ENCODE data around the gene SUGCT. TPM values are rescaled to one million over a fixed set of nuclear protein-coding genes. Genes with fewer than 3 reads are reported as not detected.
"Not testable (repeated sequence)": the region's sequence is repeated elsewhere in the genome, so short reads cannot be mapped to it uniquely, and the experiment has no call there.

SUGCT gene
- total RNA-seq, 1 donor from 2014 or later: 8.5 TPM

DNA sequence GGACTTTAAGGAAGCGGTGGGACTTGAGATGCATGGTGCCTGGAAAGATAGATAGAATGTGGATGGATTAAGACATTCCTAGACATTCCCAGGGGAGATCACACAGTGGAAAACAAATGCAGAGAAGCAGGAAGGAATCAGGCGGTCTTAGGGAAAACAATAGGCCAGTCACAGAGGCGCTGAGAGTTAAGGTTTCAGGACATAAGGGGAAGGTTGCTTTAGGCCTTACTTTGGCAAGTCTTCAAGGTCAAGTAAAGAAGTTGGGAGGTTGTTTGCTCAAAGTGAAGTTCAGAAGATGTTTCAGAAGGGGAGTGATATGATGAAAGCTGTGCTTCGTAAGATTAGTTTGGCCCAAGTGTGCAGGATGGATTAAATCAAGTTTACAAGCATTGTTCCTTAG is 109.4 kb downstream of the SUGCT start:
- no peak for DNase-seq (ENCODE audit: low read depth)

DNA sequence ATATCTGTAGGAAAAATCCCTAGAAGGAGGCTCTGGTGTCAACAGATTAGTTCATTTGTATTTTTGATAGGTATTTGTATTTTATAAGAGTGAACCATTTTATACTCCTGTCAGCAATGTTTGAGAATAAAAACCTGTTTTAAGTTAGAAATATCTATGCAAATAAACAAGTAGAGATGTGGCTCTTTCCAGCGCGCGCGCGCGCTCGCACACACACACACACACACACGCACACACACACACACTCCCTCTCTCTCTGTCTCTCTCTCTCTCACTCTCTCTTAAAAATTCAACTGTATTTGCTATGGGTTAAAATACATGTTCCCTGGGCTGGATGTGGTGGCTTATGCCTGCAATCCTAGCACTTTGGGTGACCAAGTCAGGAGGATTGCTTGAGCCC is 113.9 kb downstream of the SUGCT start:
- no peak for DNase-seq (ENCODE audit: low read depth)

DNA sequence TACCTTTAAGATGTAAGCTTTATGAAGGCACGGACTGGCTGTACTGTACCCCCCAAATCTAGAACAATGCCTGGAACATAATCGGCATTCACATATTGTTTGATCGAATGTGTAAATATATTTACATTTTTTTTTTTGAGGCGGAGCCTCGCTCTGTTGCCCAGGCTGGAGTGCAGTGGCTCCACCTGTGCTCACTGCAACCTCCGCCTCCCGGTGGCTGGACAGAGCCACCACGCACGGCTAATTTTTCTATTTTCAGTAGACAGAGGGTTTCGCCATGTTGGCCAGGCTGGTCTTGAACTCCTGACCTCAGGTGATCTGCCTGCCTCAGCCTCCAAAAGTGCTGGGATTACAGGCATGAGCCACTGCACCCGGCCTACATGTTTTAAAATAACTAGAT is 118.6 kb downstream of the SUGCT start:
- DNase-seq (ENCODE audit: low read depth): not testable (repeated sequence)

DNA sequence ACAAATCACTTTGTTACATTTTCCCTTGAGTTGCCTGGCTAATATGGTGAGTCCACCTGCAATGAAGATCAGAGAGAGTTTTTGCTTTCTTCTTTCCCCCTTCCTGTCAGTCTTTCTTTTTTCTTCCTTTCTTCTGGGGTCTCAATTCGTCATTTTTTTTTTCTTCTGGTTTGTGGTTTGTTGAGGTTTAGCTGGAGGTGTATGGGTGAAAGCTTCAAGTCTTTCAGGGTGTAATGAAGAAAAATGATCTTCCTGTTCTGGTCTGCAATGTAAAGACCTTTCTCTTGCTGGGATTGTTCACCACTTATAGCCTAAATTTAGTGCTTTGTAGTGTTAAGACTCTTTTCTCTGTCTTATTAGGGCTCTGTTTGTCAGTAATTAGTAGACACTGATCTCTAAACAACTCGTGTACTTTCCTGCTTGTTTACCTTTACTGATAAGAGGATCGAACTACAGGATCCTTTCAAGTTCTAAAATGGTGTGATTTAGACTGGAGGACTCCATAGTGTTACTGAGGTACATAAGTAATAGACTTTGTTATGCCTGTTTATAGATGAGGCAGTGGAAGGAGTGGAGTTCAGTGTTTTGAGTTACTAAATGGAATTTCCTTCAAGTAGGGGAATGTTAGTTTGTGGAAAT is 129.1 kb downstream of the SUGCT start:
- DNase-seq (ENCODE audit: low read depth): no peak

DNA sequence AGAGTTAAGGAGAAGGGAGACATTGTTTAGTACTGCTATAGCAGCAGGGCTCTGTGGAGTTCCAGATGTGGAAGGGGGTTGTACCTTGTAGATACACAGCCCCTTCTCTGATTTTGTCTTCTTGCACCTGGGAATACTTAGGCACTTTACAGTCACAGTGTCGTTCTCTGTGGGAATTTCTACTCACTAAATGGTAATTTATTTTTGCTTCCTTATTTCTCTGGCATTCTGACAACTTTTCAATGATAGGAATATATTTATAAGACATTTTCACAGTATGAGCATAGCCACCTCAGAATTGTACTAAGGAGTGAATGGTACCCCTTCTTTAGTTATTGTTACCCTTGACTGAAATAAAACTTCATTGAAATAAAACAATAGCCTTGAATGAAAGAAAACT is 132.8 kb downstream of the SUGCT start:
- DNase-seq (ENCODE audit: low read depth): no peak

DNA sequence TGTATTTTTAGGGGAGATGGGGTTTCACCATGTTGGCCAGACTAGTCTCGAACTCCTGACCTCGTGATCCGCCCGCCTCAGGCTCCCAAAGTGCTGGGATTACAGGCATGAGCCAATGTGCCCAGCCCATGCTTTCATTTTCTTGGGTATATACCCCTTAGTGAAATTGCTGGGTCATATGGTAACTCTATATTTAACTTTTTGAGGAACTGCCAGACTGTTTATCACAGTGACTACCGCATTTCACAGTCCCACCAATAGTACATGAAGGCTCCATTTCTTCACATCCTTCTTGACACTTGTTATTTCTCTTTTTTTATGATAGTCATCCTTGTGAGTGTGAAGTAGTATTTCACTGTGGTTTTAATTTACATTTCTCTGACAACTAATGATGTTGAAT is 134.0 kb downstream of the SUGCT start:
- not testable (repeated sequence) for DNase-seq (ENCODE audit: low read depth)

DNA sequence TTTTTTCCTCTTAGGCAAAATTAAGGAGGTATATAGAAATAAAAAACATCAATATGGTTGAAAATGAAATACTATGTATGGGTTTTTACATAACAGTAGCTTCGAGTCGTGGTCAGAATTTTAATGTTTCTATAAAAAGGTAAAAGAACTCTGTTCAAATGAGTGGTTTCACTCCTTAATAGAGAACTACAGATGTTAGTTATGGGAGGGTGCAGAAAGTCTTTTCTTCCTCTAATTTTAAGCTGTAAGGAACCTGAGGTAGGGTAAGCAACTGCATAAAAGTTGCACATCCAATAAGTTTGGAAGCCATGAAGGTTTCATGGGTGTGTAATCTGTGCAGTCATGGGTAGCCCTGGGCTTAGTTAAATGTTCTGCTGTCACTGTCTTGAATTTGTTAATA is 141.3 kb downstream of the SUGCT start:
- no peak for DNase-seq (ENCODE audit: low read depth)

DNA sequence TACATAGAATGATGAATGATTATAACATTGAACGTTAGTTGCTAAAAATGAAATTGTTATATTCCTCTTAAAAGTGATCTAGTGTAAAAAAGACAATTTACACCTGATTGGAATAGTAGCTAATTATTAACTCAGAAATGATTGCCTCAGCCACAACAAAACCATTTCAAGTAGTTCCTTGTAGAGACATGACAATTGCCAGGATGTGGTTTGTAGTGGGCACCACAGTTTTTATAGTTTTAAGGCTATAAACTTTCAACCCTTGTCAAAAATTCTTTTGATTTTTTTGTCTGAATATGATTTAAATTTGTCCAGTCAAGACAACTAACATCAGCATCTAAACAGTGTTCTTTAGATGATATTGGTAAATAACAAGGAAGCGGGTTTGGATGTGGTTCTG is 145.2 kb downstream of the SUGCT start:
- no peak for DNase-seq (ENCODE audit: low read depth)

DNA sequence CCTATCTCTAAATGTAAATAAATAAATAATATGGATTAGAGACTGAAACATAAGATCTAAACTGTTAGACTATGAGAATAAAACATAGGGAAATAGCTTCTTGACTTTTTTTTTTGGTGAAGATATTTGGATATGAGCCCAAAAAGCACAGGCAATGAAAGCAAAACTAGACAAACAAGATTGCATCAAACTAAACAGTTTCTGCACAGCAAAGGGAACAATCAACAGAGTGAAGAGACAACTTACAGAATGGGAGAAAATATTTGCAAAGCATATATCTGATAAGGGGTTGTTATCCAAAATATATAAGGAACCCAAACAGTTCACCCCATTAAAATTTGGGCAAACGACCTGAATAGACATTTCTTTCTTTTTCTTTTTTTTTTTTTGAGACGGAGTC is 148.1 kb downstream of the SUGCT start:
- no peak for DNase-seq (ENCODE audit: low read depth)

DNA sequence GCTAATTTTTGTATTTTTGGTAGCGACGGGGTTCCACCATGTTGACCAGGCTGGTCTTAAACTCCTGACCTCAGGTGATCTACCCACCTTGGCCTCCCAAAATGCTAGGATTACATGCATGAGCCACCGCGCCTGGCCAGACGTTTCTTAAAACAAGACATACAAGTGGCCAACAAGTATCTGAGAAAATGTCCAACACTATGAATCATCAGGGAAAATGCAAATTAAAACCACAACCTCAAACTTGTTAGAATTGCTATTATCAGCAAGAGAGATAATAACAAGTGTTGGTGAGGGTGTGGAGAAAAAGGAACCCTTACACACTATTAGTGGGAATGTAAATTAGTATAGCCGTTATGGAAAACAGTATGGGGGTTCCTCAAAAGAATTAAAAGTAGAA is 148.6 kb downstream of the SUGCT start:
- no peak for DNase-seq (ENCODE audit: low read depth)

DNA sequence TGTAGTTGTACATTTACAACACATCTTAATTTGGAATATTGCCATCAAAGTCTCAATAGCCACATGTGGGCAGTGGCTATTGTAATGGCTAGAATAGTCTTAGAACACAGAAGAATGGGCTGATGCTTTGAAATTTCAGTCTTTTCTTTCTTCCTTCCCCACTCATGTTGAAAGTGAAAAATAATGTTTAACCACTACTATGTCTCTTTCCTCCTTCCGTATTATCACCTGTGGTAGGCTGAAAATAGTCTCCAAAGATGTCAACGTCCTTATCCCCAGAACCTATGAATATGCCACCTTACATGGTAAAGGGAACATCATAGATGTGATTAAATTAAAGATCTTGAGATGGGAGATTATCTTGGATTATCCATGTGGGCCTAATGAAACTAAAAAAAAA is 154.0 kb downstream of the SUGCT start:
- DNase-seq (ENCODE audit: low read depth): no peak

DNA sequence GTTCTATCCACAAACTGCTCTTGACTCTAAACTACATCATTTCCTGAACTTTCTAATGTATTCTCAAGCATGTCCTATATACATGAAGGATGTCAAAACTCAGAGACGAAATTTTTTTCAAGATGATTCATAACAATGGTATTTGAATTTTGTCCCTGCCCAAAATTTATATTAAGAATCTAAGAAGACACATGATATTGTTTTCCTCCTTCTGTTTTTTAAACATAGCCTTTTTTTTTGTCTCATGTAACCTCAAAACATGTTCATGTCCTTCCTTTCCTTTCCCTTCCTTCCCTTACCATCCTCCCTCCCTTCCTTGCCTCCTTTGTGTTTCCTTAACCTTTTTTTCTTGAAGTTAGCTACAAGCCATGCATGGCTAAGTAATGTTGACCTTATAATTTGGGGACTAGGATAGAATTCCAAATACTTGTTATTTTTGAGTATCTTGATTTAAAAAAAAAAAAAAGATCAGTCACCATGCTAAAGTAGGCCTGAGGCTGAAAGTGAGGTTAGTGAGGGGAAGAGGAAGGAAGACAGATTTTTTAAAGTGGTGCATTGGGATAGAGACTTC is 163.0 kb downstream of the SUGCT start:
- peak; percentile 40 for DNase-seq (ENCODE audit: low read depth)

DNA sequence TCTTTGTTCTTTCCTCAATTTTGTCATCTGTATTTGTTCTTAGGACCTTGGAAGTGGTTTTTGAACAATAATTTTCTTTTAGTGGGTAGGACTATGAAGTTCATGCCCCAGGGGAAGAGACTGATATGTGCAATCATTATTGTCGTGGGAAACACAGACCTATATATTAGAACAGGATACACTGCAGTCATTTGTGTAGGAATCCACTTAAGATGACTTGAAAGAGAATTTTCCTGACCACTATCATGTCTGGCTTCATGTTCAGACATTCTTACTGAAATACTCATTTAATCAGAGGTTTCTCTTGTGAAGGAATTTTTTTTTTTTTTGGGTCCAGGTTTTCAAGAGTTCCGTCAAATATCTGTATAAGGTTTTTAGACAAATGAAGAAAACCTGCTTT is 163.6 kb downstream of the SUGCT start:
- DNase-seq (ENCODE audit: low read depth): peak; percentile 44

DNA sequence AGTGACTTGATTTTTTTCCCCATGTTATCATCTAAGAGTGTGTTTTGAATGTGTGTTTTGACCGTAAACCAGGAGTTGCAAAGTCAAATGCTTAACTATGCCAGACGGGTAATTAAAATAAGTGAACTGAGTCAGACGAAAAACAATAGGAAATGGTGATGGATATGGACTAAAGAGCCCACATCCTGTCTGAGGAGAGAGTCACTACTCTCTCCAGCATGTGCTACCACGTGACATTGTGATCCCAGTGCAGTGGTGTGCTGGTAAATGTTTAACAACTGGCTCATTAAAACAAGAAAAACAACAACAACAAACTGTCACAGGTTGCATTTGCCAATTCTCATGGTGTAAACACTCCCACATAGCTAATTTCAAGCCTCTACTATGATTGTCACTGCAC is 164.3 kb downstream of the SUGCT start:
- DNase-seq (ENCODE audit: low read depth): peak; percentile 68

DNA sequence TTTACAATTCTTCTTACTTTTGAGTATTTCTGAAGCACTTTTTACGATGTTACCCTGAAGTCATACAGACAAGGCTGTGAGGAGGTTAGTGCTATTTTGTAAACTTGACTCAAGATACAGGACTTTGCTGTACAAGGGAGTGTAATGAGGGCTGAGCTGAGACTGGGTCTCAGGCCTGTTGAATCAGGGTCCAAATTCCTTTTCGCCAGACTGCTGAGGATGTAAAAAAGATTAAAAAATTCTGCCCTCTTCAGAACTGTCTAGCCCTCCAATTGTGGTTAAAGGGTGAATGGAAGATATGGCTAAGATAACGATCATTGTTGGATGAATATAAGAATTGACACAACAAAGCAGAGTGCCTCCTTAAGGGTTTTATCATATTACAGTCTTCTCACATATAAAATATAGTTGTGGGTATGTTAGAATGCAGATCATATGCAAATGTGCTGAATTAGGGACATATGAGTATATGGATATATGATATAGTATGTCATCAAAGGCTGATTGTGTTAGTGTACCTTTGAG is 165.4 kb downstream of the SUGCT start:
- DNase-seq (ENCODE audit: low read depth): no peak

DNA sequence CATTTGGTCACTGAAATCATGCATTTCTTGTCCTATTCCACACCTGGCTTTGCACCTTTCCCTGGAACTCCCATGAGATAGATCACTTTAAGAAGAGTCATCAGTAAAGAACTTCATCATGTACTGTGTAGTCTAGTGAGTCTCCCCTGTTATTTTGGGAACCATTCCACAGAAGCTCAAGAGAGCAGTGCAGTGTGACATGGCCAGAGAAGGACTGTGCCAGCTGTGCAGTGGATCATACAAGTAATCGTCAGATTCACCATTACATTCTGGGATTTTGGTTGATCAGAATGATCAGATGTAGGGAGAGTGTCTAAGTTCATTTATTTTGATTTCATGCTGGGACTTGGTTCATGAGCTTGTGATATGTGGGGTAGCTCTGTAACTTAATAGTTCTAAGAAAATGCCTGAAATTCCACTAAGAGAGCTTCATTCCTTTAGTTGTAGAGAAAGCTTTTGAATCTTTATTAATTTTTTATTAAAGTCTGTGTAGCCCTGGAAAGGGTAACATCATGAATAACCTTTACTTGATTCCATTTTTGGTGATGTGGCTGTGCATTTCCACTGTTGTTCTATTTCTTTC is 166.8 kb downstream of the SUGCT start:
- peak; percentile 86 for DNase-seq (ENCODE audit: low read depth)

DNA sequence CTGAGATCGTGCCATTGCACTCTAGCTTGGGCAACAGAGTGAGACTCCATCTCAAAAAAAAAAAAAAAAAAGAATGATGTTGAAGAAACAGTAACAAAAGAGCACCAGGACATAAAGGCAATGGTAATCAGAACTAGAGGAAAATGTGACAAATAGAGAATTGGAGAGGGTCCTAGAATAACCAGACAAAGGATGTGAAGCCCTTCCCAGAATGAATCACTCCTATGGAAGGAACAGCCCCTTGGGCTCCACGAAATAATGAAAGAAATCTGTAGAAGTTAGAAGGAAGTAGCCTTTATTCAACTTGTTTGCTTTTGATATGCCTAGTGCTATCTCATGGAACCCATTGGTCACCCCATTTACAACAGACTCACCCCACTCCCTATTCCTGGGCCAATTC is 169.2 kb downstream of the SUGCT start:
- no peak for DNase-seq (ENCODE audit: low read depth)

DNA sequence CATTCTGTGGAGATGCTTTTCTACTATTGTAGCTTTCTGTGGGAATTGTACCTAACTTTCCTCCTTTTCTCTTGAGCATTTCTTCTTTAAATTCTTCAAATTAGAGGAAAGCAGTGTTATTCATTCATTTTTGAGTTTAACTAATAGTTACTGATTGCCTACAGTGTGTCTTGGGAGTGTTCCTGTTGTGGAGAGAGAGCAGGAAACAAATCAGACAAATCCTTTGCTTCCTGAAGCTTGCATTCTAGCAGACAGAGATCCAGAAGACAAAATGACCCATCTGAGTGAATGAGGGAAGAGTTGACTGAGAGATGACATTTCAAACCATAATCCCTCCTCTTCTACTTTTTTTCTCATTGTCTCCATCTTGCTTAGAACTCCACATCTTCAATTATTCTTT is 170.4 kb downstream of the SUGCT start:
- DNase-seq (ENCODE audit: low read depth): no peak

DNA sequence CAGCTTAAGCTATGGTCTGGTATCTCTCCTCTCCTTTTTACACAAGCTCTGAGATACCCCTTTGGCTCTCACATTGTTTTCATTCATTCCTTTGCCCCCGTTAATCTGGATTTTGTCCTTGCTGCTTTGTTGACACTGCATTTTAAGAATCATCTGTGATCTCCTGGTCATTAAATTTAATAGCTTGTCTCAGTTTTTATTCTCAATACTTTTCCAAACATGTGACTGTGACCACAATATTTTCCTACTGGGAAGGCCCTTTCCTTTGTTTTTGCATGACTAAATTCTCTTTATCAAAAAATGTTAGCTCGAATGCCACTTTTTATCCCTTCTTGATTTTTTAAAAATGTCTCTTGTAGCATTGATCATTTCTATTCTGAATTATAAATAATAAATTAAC is 171.2 kb downstream of the SUGCT start:
- peak; percentile 57 for DNase-seq (ENCODE audit: low read depth)

DNA sequence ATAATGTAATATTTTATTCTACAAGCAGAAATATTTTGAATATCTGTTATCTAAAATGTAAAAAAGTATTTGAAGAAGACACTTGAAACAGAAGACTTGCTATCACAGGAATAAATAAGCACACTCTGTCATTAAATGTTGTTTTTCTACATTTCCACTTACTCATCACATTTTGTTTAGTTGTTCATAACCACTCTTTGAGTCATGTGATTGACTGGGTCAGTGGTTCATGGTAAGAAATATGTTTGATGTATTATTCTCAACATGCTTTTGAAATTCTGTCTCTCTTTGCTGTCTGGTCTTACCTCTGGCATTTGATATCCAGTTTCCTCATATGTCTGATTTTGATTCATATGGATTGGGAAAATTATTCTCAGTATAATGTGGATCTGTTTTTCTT is 171.8 kb downstream of the SUGCT start:
- DNase-seq (ENCODE audit: low read depth): peak; percentile 62

DNA sequence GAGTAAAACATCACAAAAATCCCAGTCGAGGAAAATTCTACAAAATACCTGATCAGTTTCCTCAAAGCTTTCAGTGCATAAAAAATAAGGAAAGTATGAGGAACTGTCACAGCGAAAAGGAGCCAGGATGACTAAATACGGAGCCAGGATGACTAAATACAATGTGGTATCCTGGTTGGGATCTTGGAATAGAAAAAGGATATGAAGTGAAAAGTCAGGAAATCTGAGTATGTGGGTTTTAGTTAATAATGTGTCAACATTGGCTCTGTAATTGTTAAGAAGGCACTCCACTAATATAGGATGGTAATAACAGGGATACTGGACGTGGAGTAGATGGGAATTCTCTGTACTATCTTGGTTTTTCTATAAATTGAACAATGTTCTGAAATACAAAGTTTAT is 175.5 kb downstream of the SUGCT start:
- DNase-seq (ENCODE audit: low read depth): peak; percentile 46

DNA sequence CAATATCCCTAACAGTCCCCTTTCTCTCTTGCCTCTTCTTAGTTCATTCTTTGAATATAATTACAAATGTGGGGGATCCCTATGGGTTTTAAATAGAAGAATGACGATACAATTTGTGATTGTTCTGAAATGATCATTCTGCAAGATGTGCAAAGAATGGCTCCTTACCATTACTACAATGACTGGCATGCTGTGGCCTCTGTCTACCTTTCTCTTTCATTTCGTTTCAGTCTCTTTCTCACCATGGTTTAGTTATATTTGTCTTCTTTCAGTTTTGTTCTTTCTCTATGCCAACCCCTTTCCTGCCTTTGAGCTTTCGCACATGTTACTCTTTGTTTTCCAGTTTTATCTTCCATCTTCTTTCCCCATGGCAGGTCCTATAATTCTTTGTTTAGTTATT is 176.5 kb downstream of the SUGCT start:
- DNase-seq (ENCODE audit: low read depth): no peak

DNA sequence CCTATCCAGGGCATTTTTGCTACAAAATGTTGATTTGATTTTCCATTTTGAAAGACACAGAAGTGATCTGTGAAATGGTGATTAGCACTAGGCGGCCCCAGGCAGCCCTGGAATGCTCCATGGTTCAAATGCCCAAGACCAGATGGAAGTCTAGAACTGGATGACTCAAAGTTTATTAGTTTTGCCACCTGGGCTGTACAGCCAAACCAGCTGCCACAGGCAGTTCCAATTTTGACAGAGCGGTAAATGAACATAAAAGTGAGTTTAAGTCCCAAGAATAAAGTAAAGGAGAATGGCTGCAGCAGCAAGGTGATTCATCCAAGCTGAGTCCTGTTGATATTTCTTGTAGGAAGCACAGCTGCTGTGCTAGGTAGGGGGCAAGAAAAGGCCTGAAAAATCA is 180.5 kb downstream of the SUGCT start:
- peak; percentile 66 for DNase-seq (ENCODE audit: low read depth)

All from myocyte (in vitro differentiated cells).